Left lung (tissue), 10 donors: ENCODE measurements around the gene TSHZ2. TPM values are rescaled to one million over a fixed set of nuclear protein-coding genes. Genes with fewer than 3 reads are reported as not detected.
"Not testable (repeated sequence)": the region's sequence is repeated elsewhere in the genome, so short reads cannot be mapped to it uniquely, and the experiment has no call there.

Source experiments
- ATAC-seq: fragments of 200-7000 bp; cut with Tn5 transposase; one replicate; pipeline ENCODE4 v1.9.1; 2020; ENCODE audit warnings: moderate library complexity
- DNase-seq, 4 donors: peaks; one replicate each; pipeline ENCODE4 v3.0.0-alpha.2; 2013 to 2020
- H3K27ac ChIP-seq, 2 donors: fragments of 200-600 bp; sonication (generic) in 1 of 2; one replicate each; pipeline versions ENCODE4 v1.5.0 to v1.8.0; 2020 to 2021
- H3K27me3 ChIP-seq, 2 donors: fragments of 200-600 bp; sonication (generic) in 1 of 2; one replicate each; pipeline versions ENCODE4 v1.5.0 to v1.8.0; 2020 to 2021
- H3K36me3 ChIP-seq, 2 donors: fragments of 200-600 bp; sonication (generic) in 1 of 2; one replicate each; pipeline versions ENCODE4 v1.5.0 to v1.8.0; 2020 to 2021
- H3K4me1 ChIP-seq, 2 donors: fragments of 200-600 bp; one replicate each; pipeline ENCODE4 v1.8.0; 2021
- H3K4me3 ChIP-seq, 2 donors: fragments of 200-600 bp; sonication (generic) in 1 of 2; one replicate each; pipeline versions ENCODE4 v1.5.0 to v1.8.0; 2020 to 2021; ENCODE audit warnings: mild to moderate bottlenecking in 1 of 2
- H3K9me3 ChIP-seq, 2 donors: fragments of 200-600 bp; sonication (generic) in 1 of 2; one replicate each; pipeline versions ENCODE4 v1.5.0 to v1.8.0; 2020 to 2021
- intact Hi-C, 2 donors: fragments of 100-400 bp; cut with DNase I; formaldehyde crosslinking; loops; one replicate each; pipeline versions ENCODE4 v1.11.2 to v1.14.2; 2022
- polyA plus RNA-seq, 6 donors: library from polyadenylated mRNA; unstranded; fragments of 120-200 nt; gene quantifications; one replicate each; pipeline ENCODE4 v1.2.1, GENCODE V29; 2013; ENCODE audit not compliant: insufficient read length in 6 of 6
- total RNA-seq, 2 donors: library from RNA; stranded (reverse); fragmentation: NEBNext Ultra II Directional; extraction: Animal tissue kit (Norgen Biotek cat#: 25700); gene quantifications; one replicate each; pipeline ENCODE4 v1.2.1, GENCODE V29; 2021
- TF ChIP-seq, protein P1 (sequence below), 2 donors: fragments of 200-600 bp; sonication (generic) in 1 of 2; IDR thresholded peaks; one replicate each; pipeline versions ENCODE4 v1.5.0 to v1.8.0; 2021; ENCODE audit warnings: antibody characterized with exemption in 2 of 2
- donor health status: DM: no; HTN: yes; CAD: no.
- donor health status: DM: no; HTN: no; CAD: no.

The TSHZ2 gene
- total and polyA plus RNA-seq, 8 donors = 7.6 to 20.7 (median 13.9) TPM

DNA sequence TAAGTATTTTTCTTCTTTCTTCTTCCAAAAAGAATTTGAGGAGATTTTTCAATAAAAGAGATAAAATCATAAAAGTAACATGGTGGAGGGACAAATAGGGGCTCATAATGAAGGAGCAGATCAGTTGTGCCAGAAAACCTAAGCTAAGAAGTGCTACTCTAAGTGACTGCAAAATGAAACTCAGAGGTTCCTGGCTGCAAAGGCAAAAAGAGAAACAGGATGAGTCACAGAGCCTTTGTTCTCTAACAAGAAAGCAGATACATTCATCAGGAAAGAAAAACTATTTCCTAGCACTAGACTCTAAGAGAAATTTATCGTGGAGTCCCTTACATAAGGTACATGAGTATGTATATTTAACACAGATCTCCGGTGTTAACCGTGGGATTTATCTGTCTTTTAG lies 49.8 kb downstream of the TSHZ2 start:
- intact Hi-C loops = no loop called here
- Histone ChIP-seq H3K9me3 (no peaks in the 10 kb centered on the region), H3K36me3 (no peaks in the 10 kb centered on the region), H3K27me3 (no peaks in the 10 kb centered on the region), H3K4me3 (no peak overlapping the region), H3K4me1 (no peaks in the 10 kb centered on the region), H3K27ac (no peak overlapping the region)
- DNase-seq = no peak
- ATAC-seq = no peak
- TF ChIP-seq, protein P1, sequence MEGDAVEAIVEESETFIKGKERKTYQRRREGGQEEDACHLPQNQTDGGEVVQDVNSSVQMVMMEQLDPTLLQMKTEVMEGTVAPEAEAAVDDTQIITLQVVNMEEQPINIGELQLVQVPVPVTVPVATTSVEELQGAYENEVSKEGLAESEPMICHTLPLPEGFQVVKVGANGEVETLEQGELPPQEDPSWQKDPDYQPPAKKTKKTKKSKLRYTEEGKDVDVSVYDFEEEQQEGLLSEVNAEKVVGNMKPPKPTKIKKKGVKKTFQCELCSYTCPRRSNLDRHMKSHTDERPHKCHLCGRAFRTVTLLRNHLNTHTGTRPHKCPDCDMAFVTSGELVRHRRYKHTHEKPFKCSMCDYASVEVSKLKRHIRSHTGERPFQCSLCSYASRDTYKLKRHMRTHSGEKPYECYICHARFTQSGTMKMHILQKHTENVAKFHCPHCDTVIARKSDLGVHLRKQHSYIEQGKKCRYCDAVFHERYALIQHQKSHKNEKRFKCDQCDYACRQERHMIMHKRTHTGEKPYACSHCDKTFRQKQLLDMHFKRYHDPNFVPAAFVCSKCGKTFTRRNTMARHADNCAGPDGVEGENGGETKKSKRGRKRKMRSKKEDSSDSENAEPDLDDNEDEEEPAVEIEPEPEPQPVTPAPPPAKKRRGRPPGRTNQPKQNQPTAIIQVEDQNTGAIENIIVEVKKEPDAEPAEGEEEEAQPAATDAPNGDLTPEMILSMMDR (IDR thresholded peaks at IDR 0.05) = no peak

DNA sequence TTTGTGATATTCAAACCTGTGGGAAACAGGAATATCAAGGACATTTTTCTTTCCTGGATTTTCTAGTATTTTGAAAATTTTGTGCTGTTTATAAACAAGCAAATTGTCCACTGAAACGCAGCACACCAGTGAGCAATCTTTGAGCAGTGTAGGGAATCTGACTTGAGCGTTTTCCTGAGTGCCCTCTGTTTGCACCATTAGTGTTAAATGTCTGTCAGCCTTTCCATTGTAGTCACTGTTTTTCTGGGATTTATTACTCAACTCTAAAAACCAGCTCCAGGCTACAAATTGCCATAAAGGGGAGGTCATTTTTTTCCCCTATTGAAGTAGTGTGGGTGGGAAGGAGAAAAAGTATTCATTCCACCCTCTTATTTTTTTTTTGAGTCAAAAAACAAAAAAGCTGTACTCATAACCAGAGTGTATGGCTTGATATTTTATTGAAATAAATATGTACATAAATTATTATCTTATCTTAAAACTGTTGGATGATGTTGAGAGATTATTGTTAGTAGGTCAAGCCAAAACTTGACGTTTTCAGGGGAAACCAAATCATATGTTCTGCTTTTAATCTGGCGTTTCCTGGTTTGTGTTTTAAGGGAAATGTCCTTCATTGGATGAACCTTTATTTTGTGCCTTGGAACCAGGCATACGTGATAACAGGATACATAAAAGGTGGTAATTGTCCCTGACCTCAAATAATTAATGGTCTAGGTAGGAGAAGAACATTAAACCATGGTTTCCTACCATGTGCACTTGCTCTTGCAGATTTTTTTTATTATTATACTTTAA lies 51.8 kb downstream of the TSHZ2 start:
- intact Hi-C loops = no loop called here
- no peak for DNase-seq
- Histone ChIP-seq H3K36me3 (no peaks in the 10 kb centered on the region), H3K9me3 (no peaks in the 10 kb centered on the region), H3K4me1 (no peaks in the 10 kb centered on the region), H3K4me3 (no peak overlapping the region), H3K27me3 (no peaks in the 10 kb centered on the region), H3K27ac (no peak overlapping the region)
- no peak for ATAC-seq
- TF ChIP-seq, protein P1 (IDR thresholded peaks at IDR 0.05) = no peak

DNA sequence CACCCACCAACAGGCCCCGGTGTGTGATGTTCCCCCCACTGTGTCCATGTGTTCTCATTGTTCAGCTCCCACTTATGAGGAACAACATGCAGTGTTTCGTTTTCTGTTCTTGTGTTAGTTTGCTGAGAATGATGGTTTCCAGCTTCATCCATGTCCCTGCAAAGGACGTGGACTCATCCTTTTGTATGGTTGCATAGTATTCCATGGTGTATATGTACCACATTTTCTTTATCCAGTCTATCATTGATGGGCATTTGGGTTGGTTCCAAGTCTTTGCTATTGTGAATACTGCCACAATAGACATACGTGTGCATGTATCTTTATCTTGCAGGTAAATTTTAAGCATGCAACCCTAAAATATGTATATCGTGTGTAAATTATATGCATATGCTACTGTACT lies 52.5 kb downstream of the TSHZ2 start:
- H3K36me3 ChIP-seq, H3K27me3 ChIP-seq, H3K4me3 ChIP-seq, H3K4me1 ChIP-seq, H3K27ac ChIP-seq, H3K9me3 ChIP-seq, DNase-seq, intact Hi-C loops, ATAC-seq: not testable (repeated sequence)

DNA sequence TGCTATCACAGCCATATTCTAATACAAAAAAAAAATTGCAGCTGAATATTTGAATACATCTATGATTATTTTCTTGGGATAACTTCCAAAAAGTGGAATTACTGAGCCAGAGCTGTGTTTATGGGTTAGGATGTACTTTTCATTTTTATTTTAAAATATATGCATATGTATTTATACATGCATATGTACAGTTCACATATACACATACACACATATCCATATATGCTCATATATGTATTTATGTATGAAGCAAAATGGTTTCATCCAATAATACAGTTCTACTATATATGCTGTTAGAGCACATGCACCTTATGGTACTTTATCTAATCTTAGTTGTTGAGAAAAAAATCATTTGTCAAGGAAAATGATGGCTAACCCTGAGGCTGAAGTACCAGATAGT lies 54.9 kb downstream of the TSHZ2 start:
- Histone ChIP-seq H3K27ac (no peak overlapping the region), H3K4me3 (no peak overlapping the region), H3K9me3 (no peaks in the 10 kb centered on the region), H3K36me3 (no peaks in the 10 kb centered on the region), H3K4me1 (no peaks in the 10 kb centered on the region), H3K27me3 (peaks cover 0 to 7% of the 10 kb centered on the region in 2 donors)
- intact Hi-C loops = no loop called here
- DNase-seq = no peak
- TF ChIP-seq, protein P1 (IDR thresholded peaks at IDR 0.05) = no peak
- no peak for ATAC-seq

DNA sequence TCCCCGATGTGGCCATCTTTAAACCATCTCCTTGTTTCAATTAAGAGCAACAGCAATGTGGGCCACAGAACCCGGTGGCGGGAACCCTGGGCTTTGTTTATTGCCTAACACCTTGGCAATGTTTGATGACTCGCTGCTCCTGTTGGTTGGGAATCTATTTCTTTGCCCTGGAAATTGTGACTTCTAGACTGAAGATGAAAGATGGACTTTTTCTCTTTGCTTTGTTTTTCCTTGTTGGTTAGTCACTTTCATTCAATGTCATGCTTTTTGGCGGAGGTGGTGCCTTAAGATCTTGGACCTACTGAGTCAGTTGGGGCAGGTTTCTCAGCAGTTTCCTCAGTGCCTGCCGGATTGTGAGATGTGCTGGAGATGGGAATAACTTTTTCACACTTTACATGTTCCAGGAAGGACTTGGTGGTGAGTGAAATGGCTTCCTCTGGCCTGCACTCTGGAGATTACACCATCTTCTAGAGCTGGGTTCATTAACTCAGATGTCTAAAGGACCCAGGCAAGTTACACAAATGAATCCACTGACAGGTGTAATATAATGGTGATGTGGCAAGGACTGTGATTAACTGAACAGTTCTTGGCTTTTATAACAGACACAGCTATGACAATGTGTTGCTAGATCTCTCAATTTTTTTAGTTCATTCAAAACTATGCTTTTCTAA lies 56.3 kb downstream of the TSHZ2 start:
- Histone ChIP-seq H3K4me3 (no peak overlapping the region), H3K27ac (no peak overlapping the region), H3K4me1 (no peaks in the 10 kb centered on the region), H3K9me3 (no peaks in the 10 kb centered on the region), H3K27me3 (peaks cover 0 to 7% of the 10 kb centered on the region in 2 donors), H3K36me3 (no peaks in the 10 kb centered on the region)
- DNase-seq (no peak), ATAC-seq (no peak)
- intact Hi-C loops = no loop called here
- TF ChIP-seq, protein P1 (IDR thresholded peaks at IDR 0.05) = no peak
